Suprapubic skin (tissue), 3 donors: Measurements from ENCODE around the gene CAMKV.

Experiments
- CTCF ChIP-seq, 2 donors: fragments of 200-600 bp in 1 of 2; fragments of 450-650 bp in 1 of 2; sonication (generic) in 1 of 2; IDR thresholded peaks; one replicate each; pipeline ENCODE4 v1.5.1; 2016 to 2019; ENCODE audit warnings: antibody characterized with exemption in 2 of 2, mild to moderate bottlenecking in 1 of 2, moderate library complexity in 1 of 2
- POLR2A ChIP-seq, 2 donors: fragments of 450-650 bp; IDR thresholded peaks; one replicate each; pipeline ENCODE4 v1.6.1; 2017; ENCODE audit warnings: antibody characterized with exemption in 2 of 2, mild to moderate bottlenecking in 2 of 2, moderate library complexity in 2 of 2

GRCh38 chr3:49908373-49909199 lies 38.9 kb upstream of the CAMKV start:
- no peak for TF ChIP-seq CTCF (IDR thresholded peaks at IDR 0.05)
- TF ChIP-seq POLR2A (IDR thresholded peaks at IDR 0.05) = no peak
